ENCODE data around the gene MEGF6.

MEGF6 gene

GRCh38 chr1:3521426-3521825 is 89.9 kb downstream of the MEGF6 start:
- DNase-seq (ENCODE audit: extremely low read depth, low read depth) = no peak
- TF ChIP-seq CTCF (IDR thresholded peaks at IDR 0.05; ENCODE audit: low read depth, low read length) = no peak

GRCh38 chr1:3520419-3521378 is 90.6 kb downstream of the MEGF6 start:
- no peak for TF ChIP-seq CTCF (IDR thresholded peaks at IDR 0.05; ENCODE audit: low read depth, low read length)
- DNase-seq (ENCODE audit: extremely low read depth, low read depth) = no peak

GRCh38 chr1:3519301-3519885 is 91.9 kb downstream of the MEGF6 start:
- TF ChIP-seq CTCF (IDR thresholded peaks at IDR 0.05; ENCODE audit: low read depth, low read length) = no peak
- no peak for DNase-seq (ENCODE audit: extremely low read depth, low read depth)

- DNase-seq (ENCODE audit: extremely low read depth, low read depth) = no peak
- no peak for TF ChIP-seq CTCF (IDR thresholded peaks at IDR 0.05; ENCODE audit: low read depth, low read length)
Measured at GRCh38 chr1:3518756-3519155, 92.6 kb downstream of the MEGF6 start.

GRCh38 chr1:3518256-3518655 is 93.1 kb downstream of the MEGF6 start:
- no peak for DNase-seq (ENCODE audit: extremely low read depth, low read depth)
- TF ChIP-seq CTCF (IDR thresholded peaks at IDR 0.05; ENCODE audit: low read depth, low read length) = peak; percentile 68

GRCh38 chr1:3516911-3517675 is 94.2 kb downstream of the MEGF6 start:
- DNase-seq (ENCODE audit: extremely low read depth, low read depth) = no peak
- no peak for TF ChIP-seq CTCF (IDR thresholded peaks at IDR 0.05; ENCODE audit: low read depth, low read length)
